GM04503 (cell line): ENCODE data around the gene STRN3.
A peak's percentile ranks its signal among the peaks of the same experiment; 100 is the strongest.
"Not testable (repeated sequence)": the region's sequence is repeated elsewhere in the genome, so short reads cannot be mapped to it uniquely, and the experiment has no call there.

Source experiments
- DNase-seq: peaks from one replicate; pipeline ENCODE4 v3.0.0-alpha.2; 2012; ENCODE audit warnings: low read depth

Gene STRN3

GRCh38 chr14:31037709-31038221, 11.6 kb upstream of the STRN3 start:
- no peak for DNase-seq

GRCh38 chr14:31036552-31036951, 10.4 kb upstream of the STRN3 start:
- no peak for DNase-seq

GRCh38 chr14:31030469-31030868, 4.3 kb upstream of the STRN3 start:
- no peak for DNase-seq

- DNase-seq: no peak
Measured at GRCh38 chr14:31029016-31029970, 3.1 kb upstream of the STRN3 start.

- DNase-seq: no peak
Measured at GRCh38 chr14:31027847-31028246, 1.7 kb upstream of the STRN3 start.

GRCh38 chr14:31026450-31027235, 464 bp upstream of the STRN3 start:
- DNase-seq: peak; percentile 80

- no peak for DNase-seq
Measured at GRCh38 chr14:31025367-31026076, 657 bp downstream of the STRN3 start, which contains the start of gene AP4S1. Gene AP4S1 (plus strand): TSS chr14:31025649. CDS start chr14:31066197, 40,548 bp downstream.

GRCh38 chr14:31024577-31025366, 1.4 kb downstream of the STRN3 start:
- no peak for DNase-seq

- no peak for DNase-seq
Measured at GRCh38 chr14:31024010-31024480, 2.1 kb downstream of the STRN3 start.

- DNase-seq: no peak
Measured at GRCh38 chr14:31022386-31022785, 3.8 kb downstream of the STRN3 start.

GRCh38 chr14:31021576-31021949, 4.6 kb downstream of the STRN3 start:
- no peak for DNase-seq

GRCh38 chr14:31020834-31021575, 5.2 kb downstream of the STRN3 start:
- DNase-seq: no peak

- DNase-seq: no peak
Measured at GRCh38 chr14:31018057-31018645, 8.0 kb downstream of the STRN3 start.

- no peak for DNase-seq
Measured at GRCh38 chr14:31013841-31014240, 12.3 kb downstream of the STRN3 start.

GRCh38 chr14:31010935-31011334, 15.2 kb downstream of the STRN3 start:
- DNase-seq: no peak

GRCh38 chr14:31009836-31010574, 16.2 kb downstream of the STRN3 start:
- no peak for DNase-seq

- DNase-seq: no peak
Measured at GRCh38 chr14:31006703-31007102, 19.5 kb downstream of the STRN3 start.

- not testable (repeated sequence) for DNase-seq
Measured at GRCh38 chr14:31004007-31004406, 22.2 kb downstream of the STRN3 start.

- DNase-seq: no peak
Measured at GRCh38 chr14:31003284-31003683, 22.9 kb downstream of the STRN3 start.
